Sigmoid colon (tissue), 7 donors: ENCODE results near the gene PCSK5. TPM values are rescaled to one million over a fixed set of nuclear protein-coding genes. Genes with fewer than 3 reads are reported as not detected.
A peak's percentile ranks its signal among the peaks of the same experiment; 100 is the strongest.

Experiments used
- DNase-seq: peaks from one replicate; pipeline ENCODE4 v3.0.0-alpha.2; 2019
- H3K27ac ChIP-seq, 4 donors: fragments of 200-600 bp; sonication (generic); one replicate each; pipeline ENCODE4 v1.5.1; 2016 to 2019; ENCODE audit warnings: mild to moderate bottlenecking in 1 of 4
- H3K27me3 ChIP-seq, 3 donors: fragments of 200-600 bp; sonication (generic); one replicate each; pipeline ENCODE4 v1.5.1; 2019; ENCODE audit warnings: mild to moderate bottlenecking in 1 of 3
- H3K36me3 ChIP-seq, 4 donors: fragments of 200-600 bp; sonication (generic); one replicate each; pipeline ENCODE4 v1.5.1; 2016 to 2019
- H3K4me1 ChIP-seq, 4 donors: fragments of 200-600 bp; sonication (generic); one replicate each; pipeline ENCODE4 v1.5.1; 2017 to 2019
- H3K4me3 ChIP-seq, 4 donors: fragments of 200-600 bp; sonication (generic); one replicate each; pipeline ENCODE4 v1.5.1; 2017 to 2019; ENCODE audit warnings: mild to moderate bottlenecking in 2 of 4, moderate library complexity in 1 of 4
- H3K9me3 ChIP-seq, 4 donors: fragments of 200-600 bp in 3 of 4; sonication (generic) in 3 of 4; one replicate each; pipeline versions ENCODE4 v1.5.1 to v1.6.1; 2013 to 2019
- CTCF ChIP-seq, 4 experiments: fragments of 450-650 bp in 3 of 4; fragments of 200-600 bp in 1 of 4; IDR thresholded peaks; one replicate each; pipeline ENCODE4 v1.5.1; 2016 to 2019; ENCODE audit warnings: antibody characterized with exemption in 4 of 4, mild to moderate bottlenecking in 3 of 4, moderate library complexity in 2 of 4
- EP300 ChIP-seq, 4 donors: sonication (generic); formaldehyde crosslinking; IDR thresholded peaks; one replicate each; pipeline ENCODE4 v1.6.1; 2017; ENCODE audit warnings: antibody characterized with exemption in 4 of 4
- POLR2A ChIP-seq, 2 donors: fragments of 450-650 bp; IDR thresholded peaks; one replicate each; pipeline ENCODE4 v1.6.1; 2016; ENCODE audit warnings: antibody characterized with exemption in 2 of 2, mild to moderate bottlenecking in 2 of 2, moderate library complexity in 2 of 2
- POLR2AphosphoS5 ChIP-seq, 4 donors: sonication (generic); formaldehyde crosslinking; IDR thresholded peaks; one replicate each; pipeline ENCODE4 v1.6.1; 2017; ENCODE audit warnings: antibody characterized with exemption in 4 of 4
- WGBS, 2 donors: extraction: QIAGEN DNeasy Blood & Tissue Kit; methylation state at CpG; one replicate each; pipeline ENCODE4 v1.1.7; 2013; 5-methylcytosine and 5-hydroxymethylcytosine counted together
- intact Hi-C: fragments of 100-400 bp; cut with DNase I; formaldehyde crosslinking; loops from one replicate; pipeline ENCODE4 v1.15.1; 2023
- polyA plus RNA-seq, 3 donors: library from polyadenylated mRNA; stranded (reverse); fragments of 200-250 nt; gene quantifications; one replicate each; pipeline ENCODE4 v1.2.3, GENCODE V29; 2013
- total RNA-seq, 4 donors: library from RNA; depleted of rRNA; stranded (reverse); fragments of >200 nt; gene quantifications; one replicate each; pipeline ENCODE4 v1.1.0, GENCODE V29; 2016
- donor health status: healthy with polysubstance abuse.
- donor health status: Bipolar disorder and iron deficiency.
- donor health status: healthy.

Gene PCSK5
- total and polyA plus RNA-seq, 7 donors = 2.4 to 23.5 (median 8.4) TPM

GRCh38 chr9:76101947-76102346, 211.5 kb downstream of the PCSK5 start:
- no peak overlapping the region for H3K4me3 ChIP-seq
- TF ChIP-seq POLR2A (IDR thresholded peaks at IDR 0.05) (no peak), POLR2AphosphoS5 (IDR thresholded peaks at IDR 0.05) (no peak), CTCF (IDR thresholded peaks at IDR 0.05) (no peak), EP300 (IDR thresholded peaks at IDR 0.05) (no peak)
- peaks cover 0 to 44% (median 36%) of the 10 kb centered on the region in 4 donors for H3K4me1 ChIP-seq
- H3K27ac ChIP-seq = peak overlapping the region in 1 of 4 donors; percentile 68
- WGBS, 2 donors = 14 to 65% methylated on average over 4 of the region's 4 CpGs
- no peaks in the 10 kb centered on the region for H3K9me3 ChIP-seq
- intact Hi-C loops = no loop called here
- no peak for DNase-seq
- H3K27me3 ChIP-seq = no peaks in the 10 kb centered on the region
- peaks cover 0 to 6% (median 0%) of the 10 kb centered on the region in 4 donors for H3K36me3 ChIP-seq

GRCh38 chr9:76103531-76104315, 213.2 kb downstream of the PCSK5 start:
- no peaks in the 10 kb centered on the region for H3K27me3 ChIP-seq
- no peaks in the 10 kb centered on the region for H3K9me3 ChIP-seq
- TF ChIP-seq POLR2A (IDR thresholded peaks at IDR 0.05) = no peak
- TF ChIP-seq CTCF (IDR thresholded peaks at IDR 0.05) = no peak
- TF ChIP-seq EP300 (IDR thresholded peaks at IDR 0.05) = no peak
- no peak for TF ChIP-seq POLR2AphosphoS5 (IDR thresholded peaks at IDR 0.05)
- H3K36me3 ChIP-seq = no peaks in the 10 kb centered on the region
- no peak overlapping the region for H3K4me3 ChIP-seq
- 83% methylated on average over 6 of the region's 6 CpGs for WGBS, 2 donors
- intact Hi-C loops = no loop called here
- H3K4me1 ChIP-seq = peaks cover 0 to 61% (median 47%) of the 10 kb centered on the region in 4 donors
- H3K27ac ChIP-seq = peak overlapping the region in 1 of 4 donors; percentile 86
- DNase-seq = no peak

GRCh38 chr9:76107482-76107881, 217.0 kb downstream of the PCSK5 start:
- no peaks in the 10 kb centered on the region for H3K27me3 ChIP-seq
- H3K27ac ChIP-seq = peak overlapping the region in 2 of 4 donors; percentile 39 to 86
- no peaks in the 10 kb centered on the region for H3K9me3 ChIP-seq
- peak in 3 of 4 donors; percentile 32 to 71 (median 54) for TF ChIP-seq POLR2AphosphoS5 (IDR thresholded peaks at IDR 0.05)
- TF ChIP-seq EP300 (IDR thresholded peaks at IDR 0.05) = no peak
- peaks cover 0 to 53% (median 27%) of the 10 kb centered on the region in 4 donors for H3K4me1 ChIP-seq
- DNase-seq = peak; percentile 74
- no peak overlapping the region for H3K4me3 ChIP-seq
- no peaks in the 10 kb centered on the region for H3K36me3 ChIP-seq
- intact Hi-C loops = no loop called here
- 83 to 89% methylated on average over 4 of the region's 4 CpGs for WGBS, 2 donors

- DNase-seq = no peak
Measured at GRCh38 chr9:76109953-76110352, 219.5 kb downstream of the PCSK5 start.

More at GRCh38 chr9:76109953-76110352, 219.5 kb downstream of the PCSK5 start:
- H3K27me3 ChIP-seq = no peaks in the 10 kb centered on the region
- intact Hi-C loops = no loop called here
- TF ChIP-seq POLR2AphosphoS5 (IDR thresholded peaks at IDR 0.05) = no peak
- TF ChIP-seq CTCF (IDR thresholded peaks at IDR 0.05) = no peak
- no peak for TF ChIP-seq EP300 (IDR thresholded peaks at IDR 0.05)
- TF ChIP-seq POLR2A (IDR thresholded peaks at IDR 0.05) = no peak
- H3K4me3 ChIP-seq = no peak overlapping the region
- H3K36me3 ChIP-seq = no peaks in the 10 kb centered on the region
- no peaks in the 10 kb centered on the region for H3K9me3 ChIP-seq
- whole genome bisulfite sequencing, 2 donors = 23 to 73% methylated on average over 2 of the region's 2 CpGs
- H3K4me1 ChIP-seq = peaks cover 0 to 58% (median 24%) of the 10 kb centered on the region in 4 donors
- H3K27ac ChIP-seq = no peak overlapping the region
